GM18511 (cell line): ENCODE results near the gene TP53TG5.

ENCODE experiments used
- ATAC-seq: cut with Tn5 transposase; IDR thresholded peaks from one replicate; pipeline ENCODE4 v1.9.1; 2021; ENCODE audit warnings: mild to moderate bottlenecking, moderate library complexity; ENCODE audit not compliant: unreplicated experiment

The TP53TG5 gene

DNA sequence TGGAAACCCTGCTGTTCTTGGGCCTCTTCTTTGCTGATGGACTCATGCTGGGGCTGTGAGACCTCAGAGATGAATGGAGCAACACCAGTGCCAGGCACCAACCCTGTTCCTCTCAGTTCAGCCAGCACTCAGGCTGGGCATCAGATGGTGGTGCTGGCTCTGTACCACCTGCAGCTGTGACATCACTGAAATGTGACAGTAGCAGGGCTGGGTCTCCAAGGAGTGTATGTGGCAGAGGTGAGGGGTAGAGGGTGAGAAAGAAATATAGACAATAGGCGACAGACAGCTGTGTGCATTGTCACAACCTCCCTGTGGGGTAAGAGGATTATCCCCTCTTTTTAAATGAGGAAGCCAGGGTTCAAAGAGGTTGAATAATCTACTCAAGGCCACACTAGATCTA, at the start of gene TP53TG5:
Gene TP53TG5, minus strand, starts transcription at position 135 of the 400 bp plus-strand sequence. Its CDS starts 89 bp downstream, at position 46.
- no peak for ATAC-seq

- ATAC-seq = no peak
These were observed 49.4 kb upstream of the TP53TG5 start for GRCh38 chr20:45427236-45428149.

- no peak for ATAC-seq
These were observed 48.3 kb upstream of the TP53TG5 start for GRCh38 chr20:45426320-45427016.

DNA sequence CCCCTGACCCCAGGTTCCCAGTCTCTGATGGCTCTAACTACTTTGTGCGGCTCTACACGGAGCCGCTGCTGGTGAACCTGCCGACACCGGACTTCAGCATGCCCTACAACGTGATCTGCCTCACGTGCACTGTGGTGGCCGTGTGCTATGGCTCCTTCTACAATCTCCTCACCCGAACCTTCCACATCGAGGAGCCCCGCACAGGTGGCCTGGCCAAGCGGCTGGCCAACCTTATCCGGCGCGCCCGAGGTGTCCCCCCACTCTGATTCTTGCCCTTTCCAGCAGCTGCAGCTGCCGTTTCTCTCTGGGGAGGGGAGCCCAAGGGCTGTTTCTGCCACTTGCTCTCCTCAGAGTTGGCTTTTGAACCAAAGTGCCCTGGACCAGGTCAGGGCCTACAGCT, 47.4 kb upstream of the TP53TG5 start:
- no peak for ATAC-seq

DNA sequence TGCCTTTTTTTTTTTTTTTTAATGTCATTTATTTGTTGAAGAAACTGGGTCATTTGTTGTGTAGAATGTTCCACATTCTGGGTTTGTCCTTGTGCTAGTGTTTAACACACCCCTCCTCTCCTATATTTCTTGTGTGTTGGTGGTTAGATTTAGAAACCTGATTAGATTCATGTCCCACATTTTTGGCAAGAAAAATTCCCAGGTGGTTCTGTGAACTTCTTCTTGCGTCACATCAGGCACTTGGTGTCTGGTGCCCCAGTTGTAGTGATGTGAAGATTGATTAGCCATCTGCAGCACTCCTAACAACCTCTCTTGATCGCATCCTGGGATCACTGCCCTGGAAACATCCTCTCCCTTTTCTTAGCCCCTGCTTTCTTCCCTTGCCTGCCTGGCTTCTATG, 45.6 kb upstream of the TP53TG5 start:
- no peak for ATAC-seq

DNA sequence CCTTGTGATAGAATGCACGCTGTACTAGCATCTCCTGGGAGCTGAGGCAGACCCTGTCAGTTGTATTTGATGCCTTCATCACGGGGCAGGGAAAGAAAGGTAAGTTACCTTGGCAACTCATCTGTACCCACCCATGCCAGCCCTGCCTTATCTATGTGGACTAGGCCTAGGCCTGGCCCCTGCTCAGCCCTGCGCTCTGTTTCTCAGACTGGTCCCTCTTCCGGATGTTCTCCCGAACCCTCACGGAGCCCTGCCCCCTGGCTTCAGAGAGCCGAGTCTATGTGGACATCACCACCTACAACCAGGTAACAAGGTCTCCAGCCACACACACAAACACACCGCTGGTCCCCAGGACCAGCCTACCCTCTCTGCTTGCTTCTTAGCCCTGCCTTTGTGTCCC, 42.0 kb upstream of the TP53TG5 start:
- no peak for ATAC-seq

DNA sequence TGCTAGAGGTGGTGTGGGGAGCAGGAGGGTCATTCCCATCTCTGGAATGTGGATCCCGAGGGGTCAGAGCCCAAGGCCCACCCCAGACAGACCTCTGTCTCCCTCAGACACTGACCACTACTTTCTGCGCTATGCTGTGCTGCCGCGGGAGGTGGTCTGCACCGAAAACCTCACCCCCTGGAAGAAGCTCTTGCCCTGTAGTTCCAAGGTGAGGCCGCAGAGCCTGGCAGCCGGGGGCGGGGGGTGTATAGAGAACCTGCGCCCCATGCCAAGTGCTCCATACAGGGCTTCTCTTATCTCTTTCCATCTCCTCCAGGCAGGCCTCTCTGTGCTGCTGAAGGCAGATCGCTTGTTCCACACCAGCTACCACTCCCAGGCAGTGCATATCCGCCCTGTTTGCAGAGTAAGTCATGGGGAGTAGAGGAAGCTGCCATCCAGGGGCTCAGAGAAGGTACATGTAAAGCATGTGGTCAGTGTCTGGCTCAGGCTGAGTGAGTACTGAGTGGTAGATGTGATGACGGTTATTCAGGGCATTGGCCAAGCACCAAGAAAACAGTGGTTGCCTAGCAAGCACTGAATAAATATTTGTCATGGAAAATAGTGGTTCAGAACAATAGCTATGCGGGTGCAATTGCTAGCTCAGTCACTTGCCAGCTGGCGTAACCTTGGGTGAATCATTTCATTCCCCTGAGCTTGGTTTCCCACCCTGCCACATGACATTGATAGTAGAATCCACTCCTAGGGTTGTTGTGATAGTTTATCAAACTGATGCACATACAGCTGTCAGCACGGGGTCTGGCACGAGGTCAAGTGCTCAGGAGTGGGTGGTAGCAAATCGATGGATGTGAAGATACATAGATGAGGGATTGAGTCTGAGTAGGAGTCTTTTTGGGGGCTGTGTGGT, 41.3 kb upstream of the TP53TG5 start:
- ATAC-seq = peak; percentile 80

GRCh38 chr20:45416917-45417316, 38.8 kb upstream of the TP53TG5 start:
- ATAC-seq = no peak

DNA sequence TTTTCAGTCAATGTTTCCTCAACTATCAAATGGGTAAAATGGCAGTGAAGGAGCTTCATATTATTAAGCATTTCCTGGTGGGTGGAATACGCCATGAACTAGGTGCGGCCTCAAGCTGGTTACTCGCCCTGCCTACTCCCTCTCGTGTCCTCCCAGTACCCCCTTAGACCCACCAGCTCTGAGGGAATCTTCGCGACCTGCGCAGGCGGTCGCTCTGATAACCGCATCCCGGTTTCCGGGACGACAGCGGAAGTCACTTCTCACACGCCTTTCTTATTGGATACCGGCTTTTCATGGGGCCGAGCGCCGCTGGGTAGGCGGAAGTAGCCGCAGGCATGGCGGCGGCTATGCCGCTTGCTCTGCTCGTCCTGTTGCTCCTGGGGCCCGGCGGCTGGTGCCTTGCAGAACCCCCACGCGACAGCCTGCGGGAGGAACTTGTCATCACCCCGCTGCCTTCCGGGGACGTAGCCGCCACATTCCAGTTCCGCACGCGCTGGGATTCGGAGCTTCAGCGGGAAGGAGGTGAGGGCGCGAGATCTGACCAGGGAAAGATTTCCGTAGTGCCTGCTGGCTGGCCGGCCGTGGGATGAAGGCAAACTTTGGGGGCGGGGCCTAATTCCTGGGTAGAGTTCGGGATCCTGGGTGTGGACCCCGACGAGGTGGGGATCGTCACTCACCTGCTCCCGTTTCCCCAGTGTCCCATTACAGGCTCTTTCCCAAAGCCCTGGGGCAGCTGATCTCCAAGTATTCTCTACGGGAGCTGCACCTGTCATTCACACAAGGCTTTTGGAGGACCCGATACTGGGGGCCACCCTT, 37.9 kb upstream of the TP53TG5 start, which contains the start of gene PIGT:
Gene PIGT, plus strand, starts transcription at position 320 of the 816 bp plus-strand sequence. Its CDS starts 16 bp downstream, at position 336.
- peak; percentile 85 for ATAC-seq

DNA sequence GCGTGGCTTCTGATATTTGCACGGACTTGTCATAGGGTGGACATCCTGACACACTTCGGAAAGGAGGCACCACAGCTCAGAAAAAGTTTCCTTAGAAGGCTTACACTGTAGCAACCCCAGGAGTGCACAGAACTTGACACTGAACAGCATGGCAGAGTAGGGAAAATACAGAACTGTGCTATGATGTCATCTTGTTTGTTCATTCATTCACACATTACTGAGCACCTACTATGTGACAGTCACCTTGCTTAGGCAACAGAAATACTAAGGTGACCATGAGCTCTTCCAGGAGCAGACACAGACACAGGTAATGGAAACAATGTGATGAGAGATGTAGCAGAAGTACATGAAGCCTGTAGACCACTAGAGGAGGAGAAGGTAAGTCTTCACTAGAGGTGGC, 35.4 kb upstream of the TP53TG5 start:
- ATAC-seq = no peak

DNA sequence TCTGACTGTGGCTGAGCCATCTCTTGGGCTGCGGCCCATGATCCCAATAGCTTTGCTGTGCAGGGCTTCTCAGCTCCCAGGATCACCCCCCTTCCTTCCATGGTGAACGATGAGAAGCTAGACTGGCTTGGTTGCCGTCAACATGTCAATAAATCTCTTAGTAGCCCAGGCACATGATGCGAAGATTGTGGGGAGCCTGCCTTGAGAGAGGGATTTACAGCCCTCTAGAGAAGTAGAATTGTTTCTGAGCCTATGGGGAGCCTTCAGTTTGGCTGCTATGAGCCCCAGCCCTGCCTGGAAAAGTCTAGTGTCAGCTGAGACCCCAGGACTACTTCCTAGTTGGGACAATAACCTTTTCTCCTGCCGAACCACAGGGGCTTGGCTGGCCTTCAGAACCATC, 34.5 kb upstream of the TP53TG5 start:
- no peak for ATAC-seq

- no peak for ATAC-seq
These were observed 32.8 kb upstream of the TP53TG5 start for GRCh38 chr20:45410887-45411286.

GRCh38 chr20:45409521-45410272, 31.6 kb upstream of the TP53TG5 start:
- no peak for ATAC-seq

- no peak for ATAC-seq
These were observed 30.6 kb upstream of the TP53TG5 start for GRCh38 chr20:45408646-45409213.

DNA sequence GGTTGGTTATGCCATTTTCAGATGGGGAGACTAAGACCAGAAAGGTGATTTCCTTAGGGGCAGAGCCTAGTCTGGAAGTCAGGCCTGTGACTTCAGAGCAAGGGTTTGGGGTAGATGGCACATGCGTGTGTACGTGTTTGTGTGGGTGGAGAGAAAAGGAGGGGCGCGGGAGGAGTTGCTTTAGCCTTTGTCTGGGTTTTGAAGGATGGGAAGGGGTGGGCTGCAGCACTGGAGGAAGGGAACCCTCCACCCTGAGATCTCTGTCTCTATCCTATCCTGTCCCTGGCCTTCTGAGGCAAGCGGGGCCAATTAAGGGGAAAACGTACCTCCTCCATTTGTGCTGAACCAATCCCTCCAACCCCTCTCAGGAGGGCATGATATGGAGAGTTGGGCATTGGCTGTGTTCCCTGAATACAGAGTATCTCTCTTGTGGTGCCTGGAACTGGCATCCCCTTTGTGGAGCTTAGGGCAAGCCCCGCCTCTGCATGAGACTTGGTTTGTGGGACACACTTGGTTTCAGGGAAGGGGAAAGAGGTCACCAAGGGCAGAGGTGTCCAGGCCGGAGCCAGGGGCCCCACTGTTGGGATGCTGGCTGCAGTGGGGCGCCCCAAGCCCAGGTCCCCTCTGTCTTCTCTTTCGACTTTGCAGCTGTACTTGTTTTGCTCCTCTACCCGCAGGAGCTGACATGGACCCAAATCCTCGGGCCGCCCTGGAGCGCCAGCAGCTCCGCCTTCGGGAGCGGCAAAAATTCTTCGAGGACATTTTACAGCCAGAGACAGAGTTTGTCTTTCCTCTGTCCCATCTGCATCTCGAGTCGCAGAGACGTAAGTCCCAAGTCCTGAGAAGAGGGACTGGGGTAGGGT, 29.9 kb upstream of the TP53TG5 start, which contains the start of gene DBNDD2:
Gene DBNDD2, plus strand, starts transcription at position 507 of the 863 bp plus-strand sequence. Its CDS starts 179 bp downstream, at position 686.
- no peak for ATAC-seq

DNA sequence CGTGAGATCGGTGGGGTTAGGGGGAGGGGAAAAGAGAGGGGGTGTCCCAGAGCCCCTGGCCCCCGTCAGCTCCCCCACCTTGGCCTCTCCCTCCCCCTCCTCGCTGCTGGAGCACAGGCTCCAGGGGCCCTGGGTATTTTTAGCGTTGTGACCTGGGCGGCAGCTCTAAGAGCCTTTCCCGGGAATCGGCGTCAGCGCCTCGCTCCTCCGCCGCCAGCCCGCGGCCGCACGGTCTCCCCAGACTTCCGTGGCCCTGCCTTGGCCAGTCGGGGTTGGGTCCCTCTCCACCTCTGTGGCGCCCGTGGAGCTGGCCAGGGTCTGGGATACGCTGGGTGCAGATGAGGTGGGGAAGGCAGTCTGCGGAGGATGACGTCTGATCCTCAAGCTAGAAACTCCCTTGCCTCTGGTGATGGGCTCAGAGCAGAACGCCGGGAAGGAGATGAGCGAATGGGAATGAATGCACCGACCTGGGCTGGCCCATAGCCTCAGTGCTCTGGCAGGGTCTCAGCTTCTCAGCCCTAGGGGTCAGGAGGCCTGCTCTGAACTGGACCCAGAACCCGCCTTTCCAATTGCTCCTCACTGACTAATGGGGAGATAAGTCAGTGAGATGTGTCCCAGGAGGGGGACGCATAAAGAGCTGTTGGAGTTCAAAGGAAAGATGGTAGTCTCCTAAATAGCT, 29.1 kb upstream of the TP53TG5 start:
- no peak for ATAC-seq
